Endothelial cell (in vitro differentiated cells): ENCODE measurements around the gene ATP8B2. TPM values are rescaled to one million over a fixed set of nuclear protein-coding genes. Genes with fewer than 3 reads are reported as not detected.
"Not testable (repeated sequence)": the region's sequence is repeated elsewhere in the genome, so short reads cannot be mapped to it uniquely, and the experiment has no call there.

Experiments used
- DNase-seq: peaks from one replicate; pipeline ENCODE4 v3.0.0; 2021; ENCODE audit warnings: low spot score
- H3K27ac Mint-ChIP-seq: one replicate; pipeline ENCODE4 v1.8.0; 2021; ENCODE audit warnings: mixed read lengths, inconsistent platforms; ENCODE audit not compliant: unreplicated experiment
- H3K27me3 Mint-ChIP-seq: one replicate; pipeline ENCODE4 v1.8.0; 2021; ENCODE audit warnings: mild to moderate bottlenecking, moderate library complexity, mixed read lengths, inconsistent platforms; ENCODE audit not compliant: unreplicated experiment
- H3K36me3 Mint-ChIP-seq: one replicate; pipeline ENCODE4 v1.8.0; 2021; ENCODE audit warnings: mild to moderate bottlenecking, low read depth, mixed read lengths, inconsistent platforms; ENCODE audit not compliant: unreplicated experiment
- H3K4me1 Mint-ChIP-seq: one replicate; pipeline ENCODE4 v1.8.0; 2021; ENCODE audit warnings: mild to moderate bottlenecking, mixed read lengths, inconsistent platforms; ENCODE audit not compliant: unreplicated experiment
- H3K4me3 Mint-ChIP-seq: one replicate; pipeline ENCODE4 v1.8.0; 2021; ENCODE audit warnings: mild to moderate bottlenecking, mixed read lengths, inconsistent platforms; ENCODE audit not compliant: unreplicated experiment
- H3K9me3 Mint-ChIP-seq: one replicate; pipeline ENCODE4 v1.8.0; 2021; ENCODE audit warnings: mixed read lengths, inconsistent platforms; ENCODE audit not compliant: unreplicated experiment
- total RNA-seq: library from RNA; stranded (reverse); fragmentation: NEBNext Ultra II Directional; extraction: Animal tissue kit (Norgen Biotek cat#: 25700); gene quantifications from one replicate; pipeline ENCODE4 v1.2.1, GENCODE V29; 2021; ENCODE audit not compliant: unreplicated experiment
- TF ChIP-seq, protein P1 (sequence below): fragments of 200-600 bp; sonication (generic); IDR thresholded peaks from one replicate; pipeline ENCODE4 v1.5.0; 2021; ENCODE audit warnings: antibody characterized with exemption; ENCODE audit not compliant: unreplicated experiment

ATP8B2 gene
- total RNA-seq, 1 donor from 2014 or later, result 58.1 TPM

DNA sequence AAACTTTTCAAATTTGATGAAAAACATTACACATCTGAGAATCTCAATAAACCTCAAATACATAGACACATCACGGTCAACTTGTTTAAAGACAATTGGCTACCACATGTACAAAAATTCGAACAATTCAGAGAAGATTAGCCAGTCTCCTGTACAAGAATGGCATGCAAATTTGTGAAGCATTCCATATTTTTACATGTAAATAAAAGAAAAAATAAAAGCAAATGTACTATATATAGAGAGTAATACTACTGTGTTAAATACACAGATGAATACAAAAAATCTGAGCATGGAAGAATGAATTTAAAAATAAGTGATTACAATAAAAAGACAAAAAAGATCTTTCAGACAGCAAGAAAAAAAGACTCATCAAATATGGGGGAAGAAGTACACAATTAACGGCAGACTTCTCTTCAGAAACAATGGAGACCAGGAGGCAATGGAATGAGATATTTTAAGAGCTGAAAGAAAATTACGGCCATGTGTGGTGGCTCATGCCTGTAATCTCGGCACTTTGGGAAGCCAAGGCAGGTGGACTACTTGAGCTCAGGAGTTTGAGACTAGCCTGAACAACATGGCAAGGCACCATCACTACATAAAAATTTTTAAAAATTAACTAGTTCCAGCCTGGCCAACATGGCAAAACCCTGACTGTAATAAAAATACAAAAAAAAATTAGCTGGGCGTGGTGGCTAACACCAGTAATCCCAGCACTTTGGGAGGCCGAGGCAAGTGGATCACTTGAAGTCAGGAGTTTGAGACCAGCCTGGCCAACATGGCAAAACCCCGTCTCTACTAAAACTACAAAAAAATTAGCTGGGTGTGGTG is 29.7 kb upstream of the ATP8B2 start:
- Mint-ChIP-seq H3K27me3 (peaks cover 1% of the 10 kb centered on the region), H3K4me3 (no peak overlapping the region), H3K4me1 (no peaks in the 10 kb centered on the region), H3K27ac (no peak overlapping the region), H3K9me3 (peaks cover 12% of the 10 kb centered on the region), H3K36me3 (peaks cover 13% of the 10 kb centered on the region)
- TF ChIP-seq, protein P1, sequence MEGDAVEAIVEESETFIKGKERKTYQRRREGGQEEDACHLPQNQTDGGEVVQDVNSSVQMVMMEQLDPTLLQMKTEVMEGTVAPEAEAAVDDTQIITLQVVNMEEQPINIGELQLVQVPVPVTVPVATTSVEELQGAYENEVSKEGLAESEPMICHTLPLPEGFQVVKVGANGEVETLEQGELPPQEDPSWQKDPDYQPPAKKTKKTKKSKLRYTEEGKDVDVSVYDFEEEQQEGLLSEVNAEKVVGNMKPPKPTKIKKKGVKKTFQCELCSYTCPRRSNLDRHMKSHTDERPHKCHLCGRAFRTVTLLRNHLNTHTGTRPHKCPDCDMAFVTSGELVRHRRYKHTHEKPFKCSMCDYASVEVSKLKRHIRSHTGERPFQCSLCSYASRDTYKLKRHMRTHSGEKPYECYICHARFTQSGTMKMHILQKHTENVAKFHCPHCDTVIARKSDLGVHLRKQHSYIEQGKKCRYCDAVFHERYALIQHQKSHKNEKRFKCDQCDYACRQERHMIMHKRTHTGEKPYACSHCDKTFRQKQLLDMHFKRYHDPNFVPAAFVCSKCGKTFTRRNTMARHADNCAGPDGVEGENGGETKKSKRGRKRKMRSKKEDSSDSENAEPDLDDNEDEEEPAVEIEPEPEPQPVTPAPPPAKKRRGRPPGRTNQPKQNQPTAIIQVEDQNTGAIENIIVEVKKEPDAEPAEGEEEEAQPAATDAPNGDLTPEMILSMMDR, result no peak
- DNase-seq, result no peak

DNA sequence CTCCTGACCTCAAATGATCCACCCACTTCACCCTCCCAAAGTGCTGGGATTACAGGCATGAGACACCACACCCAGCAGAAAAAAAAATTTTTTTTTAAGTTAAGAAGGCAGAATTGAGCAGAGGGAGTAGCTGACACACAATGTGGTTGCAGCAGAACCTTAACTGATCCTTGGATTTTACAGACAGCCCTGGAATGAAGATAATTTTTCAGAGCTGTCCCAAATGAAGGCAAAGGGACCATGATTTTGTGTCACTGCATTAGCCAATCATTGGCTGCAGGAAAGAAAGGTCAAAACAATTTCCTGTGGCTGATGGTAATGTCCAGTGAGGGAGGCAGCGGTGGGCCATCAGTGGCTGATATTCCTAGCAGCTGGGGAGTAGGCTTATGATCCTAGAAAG is 23.7 kb upstream of the ATP8B2 start:
- DNase-seq, result no peak
- TF ChIP-seq, protein P1, result no peak
- no peaks in the 10 kb centered on the region for H3K36me3 Mint-ChIP-seq
- no peak overlapping the region for H3K4me3 Mint-ChIP-seq
- H3K4me1 Mint-ChIP-seq, result no peaks in the 10 kb centered on the region
- H3K27me3 Mint-ChIP-seq, result peaks cover 9% of the 10 kb centered on the region
- H3K9me3 Mint-ChIP-seq, result no peaks in the 10 kb centered on the region
- no peak overlapping the region for H3K27ac Mint-ChIP-seq

DNA sequence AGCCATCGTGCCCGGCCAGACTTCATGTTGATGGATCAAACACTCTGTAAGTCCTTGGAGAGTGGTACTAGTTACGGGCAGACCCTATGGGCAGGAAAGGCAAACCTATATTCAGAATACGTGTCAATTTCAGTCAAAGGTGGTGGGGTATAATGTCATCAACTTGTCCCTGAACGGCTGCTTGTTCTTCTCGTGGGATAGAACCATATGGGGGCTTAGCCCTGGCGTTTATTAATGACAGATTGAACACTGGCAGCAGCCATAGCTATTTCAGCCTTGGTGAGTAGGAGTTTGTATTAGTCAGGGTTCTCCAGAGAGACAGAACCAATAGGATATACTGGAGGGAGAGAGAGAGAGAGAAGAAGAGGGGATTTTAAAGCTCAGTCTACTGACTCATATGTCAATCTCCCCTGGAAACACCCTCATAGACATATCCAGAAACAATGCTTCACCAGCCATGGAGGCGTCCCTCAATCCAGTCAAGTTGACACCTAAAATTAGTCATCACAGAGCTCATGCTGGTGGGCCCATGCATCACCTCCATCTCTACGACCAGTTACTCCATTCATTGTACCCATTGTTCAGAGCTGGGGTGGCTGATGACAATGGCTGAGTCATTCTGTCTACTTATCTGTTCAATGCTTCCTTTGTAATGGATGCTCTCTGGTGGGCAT is 20.5 kb upstream of the ATP8B2 start:
- Mint-ChIP-seq H3K4me3 (no peak overlapping the region), H3K9me3 (no peaks in the 10 kb centered on the region), H3K27ac (no peak overlapping the region), H3K27me3 (peaks cover 10% of the 10 kb centered on the region), H3K4me1 (no peaks in the 10 kb centered on the region), H3K36me3 (no peaks in the 10 kb centered on the region)
- DNase-seq, result no peak
- TF ChIP-seq, protein P1, result no peak

DNA sequence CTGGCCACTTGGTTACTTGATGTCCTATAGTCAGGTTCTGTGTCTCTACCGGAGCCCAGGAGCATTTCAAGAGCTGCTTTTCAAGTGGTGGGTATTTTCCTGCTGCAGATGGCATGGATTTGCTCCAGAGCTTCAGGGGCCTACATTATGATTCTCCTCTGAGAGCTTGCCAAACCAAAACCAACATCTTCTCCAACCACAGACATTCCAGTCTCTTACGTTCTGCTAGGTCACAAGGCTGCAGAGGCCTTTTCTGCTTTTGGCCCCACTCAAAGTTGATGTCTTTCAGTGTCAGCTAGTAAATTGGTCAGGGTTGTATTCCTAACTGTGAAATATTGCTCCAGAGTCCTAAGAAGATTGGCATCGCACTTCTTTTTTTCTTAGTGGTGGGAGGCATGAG is 19.2 kb upstream of the ATP8B2 start:
- Mint-ChIP-seq H3K27ac (no peak overlapping the region), H3K9me3 (no peaks in the 10 kb centered on the region), H3K27me3 (peaks cover 10% of the 10 kb centered on the region), H3K4me3 (no peak overlapping the region), H3K36me3 (no peaks in the 10 kb centered on the region), H3K4me1 (no peaks in the 10 kb centered on the region)
- TF ChIP-seq, protein P1, result no peak
- no peak for DNase-seq

DNA sequence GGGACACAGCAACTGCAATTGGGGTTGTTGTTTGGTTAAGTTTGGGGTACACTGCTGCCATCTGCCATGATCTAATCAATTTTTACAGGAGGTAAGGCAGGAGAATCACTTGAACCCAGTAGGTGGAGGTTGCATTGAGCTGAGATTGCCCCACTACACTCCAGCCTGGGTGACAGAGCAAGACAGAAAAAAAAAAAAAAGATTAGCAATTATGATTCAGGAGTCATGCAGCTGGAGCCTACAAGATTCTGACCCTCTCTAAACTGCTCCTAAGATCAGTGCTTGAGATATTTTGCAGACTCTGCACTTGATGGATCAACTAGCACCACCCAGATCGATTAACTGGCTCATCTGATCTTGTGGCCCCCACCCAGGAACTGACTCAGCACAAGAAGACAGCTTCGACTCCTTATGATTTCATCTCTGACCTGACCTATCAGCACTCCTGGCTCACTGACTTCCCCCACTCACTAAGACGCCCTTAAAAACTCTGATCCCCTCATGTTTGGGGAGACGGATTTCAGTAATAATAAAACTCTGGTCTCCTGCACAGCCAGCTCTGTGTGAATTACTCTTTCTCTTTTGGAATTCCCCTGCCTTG is 17.6 kb upstream of the ATP8B2 start:
- not testable (repeated sequence) for H3K36me3 Mint-ChIP-seq, DNase-seq, H3K4me3 Mint-ChIP-seq, H3K9me3 Mint-ChIP-seq, H3K27ac Mint-ChIP-seq, H3K4me1 Mint-ChIP-seq
- peaks cover 12% of the 10 kb centered on the region for H3K27me3 Mint-ChIP-seq

DNA sequence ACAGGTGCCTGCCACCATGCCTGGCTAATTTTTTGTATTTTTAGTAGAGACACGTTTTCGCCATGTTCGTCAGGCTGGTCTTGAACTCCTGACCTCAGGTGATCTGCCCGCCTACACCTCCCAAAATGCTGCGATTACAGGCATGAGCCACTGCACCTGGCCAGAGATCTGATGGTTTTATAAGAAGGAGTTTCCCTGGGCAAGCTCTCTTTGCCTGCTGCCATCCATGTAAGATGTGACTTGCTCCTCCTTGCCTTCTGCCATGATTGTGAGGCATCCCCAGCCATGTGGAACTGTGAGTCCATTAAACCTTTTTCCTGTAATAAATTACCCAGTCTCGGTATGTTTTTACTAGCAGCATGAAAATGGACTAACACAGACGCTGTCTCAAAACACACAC is 16.2 kb upstream of the ATP8B2 start:
- H3K36me3 Mint-ChIP-seq, H3K4me3 Mint-ChIP-seq, DNase-seq, H3K4me1 Mint-ChIP-seq, H3K9me3 Mint-ChIP-seq, H3K27ac Mint-ChIP-seq: not testable (repeated sequence)
- H3K27me3 Mint-ChIP-seq, result peaks cover 13% of the 10 kb centered on the region

DNA sequence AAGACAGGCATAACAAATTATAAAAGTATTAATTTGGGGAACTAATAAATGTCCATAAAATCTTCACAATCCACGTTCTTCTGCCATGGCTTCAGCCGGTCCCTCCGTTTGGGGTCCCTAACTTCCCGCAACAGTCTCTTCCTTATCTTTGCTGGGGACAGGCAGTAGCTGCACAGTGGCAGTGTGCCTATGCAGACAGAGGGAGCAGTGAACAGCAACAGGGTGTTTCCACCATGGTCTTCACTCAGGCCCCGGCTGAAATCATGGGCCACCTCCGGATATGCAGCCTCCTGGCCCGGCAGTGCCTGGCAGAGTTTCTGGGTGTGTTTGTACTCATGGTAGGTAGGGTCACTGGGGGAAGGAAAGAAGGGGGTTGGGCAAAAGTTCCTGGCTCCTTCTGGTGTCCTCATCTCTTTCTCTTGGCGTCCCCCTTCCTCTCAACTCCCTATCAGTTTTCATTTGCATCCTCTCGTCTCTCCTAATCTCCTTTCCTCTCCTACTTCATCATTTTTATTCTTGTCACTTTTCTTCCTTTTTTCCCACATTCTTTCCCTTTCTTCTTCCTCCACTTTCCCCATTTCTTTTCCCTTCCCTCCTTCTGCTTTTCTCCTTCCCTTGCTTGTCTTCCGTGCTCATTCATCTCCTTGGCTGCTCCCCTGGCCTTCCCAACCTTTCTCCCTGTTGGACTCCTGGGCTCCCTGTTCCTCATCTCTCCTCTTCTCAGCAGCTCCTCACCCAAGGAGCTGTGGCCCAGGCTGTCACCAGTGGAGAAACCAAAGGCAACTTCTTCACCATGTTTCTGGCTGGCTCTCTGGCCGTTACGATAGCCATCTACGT is 12.9 kb upstream of the ATP8B2 start:
- H3K4me1 Mint-ChIP-seq, H3K36me3 Mint-ChIP-seq, DNase-seq, H3K4me3 Mint-ChIP-seq, H3K9me3 Mint-ChIP-seq, H3K27ac Mint-ChIP-seq, H3K27me3 Mint-ChIP-seq: not testable (repeated sequence)
